Measurements from ENCODE around the gene BDP1. TPM values are rescaled to one million over a fixed set of nuclear protein-coding genes. Genes with fewer than 3 reads are reported as not detected.
"Not testable (repeated sequence)": the region's sequence is repeated elsewhere in the genome, so short reads cannot be mapped to it uniquely, and the experiment has no call there.

BDP1 gene
- total RNA-seq, 1 experiment from 2014 or later, result 18.4 TPM

GRCh38 chr5:71573591-71573990 is 118.1 kb downstream of the BDP1 start:
- Histone ChIP-seq H3K4me1 (ENCODE audit: insufficient read depth, low read length) (no peaks in the 10 kb centered on the region), H3K4me2 (ENCODE audit: low read length) (no peak overlapping the region), H4K20me1 (ENCODE audit: low read length) (no peaks in the 10 kb centered on the region), H3K36me3 (ENCODE audit: low read depth, low read length) (no peaks in the 10 kb centered on the region), H3K9me2 (replicated peaks; ENCODE audit: low read length) (no peaks in the 10 kb centered on the region), H3K27ac (ENCODE audit: low read length) (no peak overlapping the region), H3K4me3 (ENCODE audit: low read length) (no peak overlapping the region), H3K9me3 (ENCODE audit: low read length) (no peaks in the 10 kb centered on the region), H2AFZ (ENCODE audit: low read length) (no peak overlapping the region), H3K27me3 (ENCODE audit: low read length) (no peaks in the 10 kb centered on the region), H3F3A (ENCODE audit: low read length, unreplicated experiment) (no peaks in the 10 kb centered on the region), H3K9ac (ENCODE audit: low read length) (no peak overlapping the region), H3K79me2 (ENCODE audit: low read length) (no peaks in the 10 kb centered on the region)
- intact Hi-C loops (cut with micrococcal nuclease), result no loop called here
- TF ChIP-seq, protein P1, sequence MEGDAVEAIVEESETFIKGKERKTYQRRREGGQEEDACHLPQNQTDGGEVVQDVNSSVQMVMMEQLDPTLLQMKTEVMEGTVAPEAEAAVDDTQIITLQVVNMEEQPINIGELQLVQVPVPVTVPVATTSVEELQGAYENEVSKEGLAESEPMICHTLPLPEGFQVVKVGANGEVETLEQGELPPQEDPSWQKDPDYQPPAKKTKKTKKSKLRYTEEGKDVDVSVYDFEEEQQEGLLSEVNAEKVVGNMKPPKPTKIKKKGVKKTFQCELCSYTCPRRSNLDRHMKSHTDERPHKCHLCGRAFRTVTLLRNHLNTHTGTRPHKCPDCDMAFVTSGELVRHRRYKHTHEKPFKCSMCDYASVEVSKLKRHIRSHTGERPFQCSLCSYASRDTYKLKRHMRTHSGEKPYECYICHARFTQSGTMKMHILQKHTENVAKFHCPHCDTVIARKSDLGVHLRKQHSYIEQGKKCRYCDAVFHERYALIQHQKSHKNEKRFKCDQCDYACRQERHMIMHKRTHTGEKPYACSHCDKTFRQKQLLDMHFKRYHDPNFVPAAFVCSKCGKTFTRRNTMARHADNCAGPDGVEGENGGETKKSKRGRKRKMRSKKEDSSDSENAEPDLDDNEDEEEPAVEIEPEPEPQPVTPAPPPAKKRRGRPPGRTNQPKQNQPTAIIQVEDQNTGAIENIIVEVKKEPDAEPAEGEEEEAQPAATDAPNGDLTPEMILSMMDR (conservative IDR thresholded peaks at IDR 0.05; ENCODE audit: low read depth, low read length), result no peak
- no peak for TF ChIP-seq EZH2 (IDR thresholded peaks at IDR 0.05; ENCODE audit: low read length, unreplicated experiment)
- TF ChIP-seq EZH2phosphoT487 (IDR thresholded peaks at IDR 0.05; ENCODE audit: borderline replicate concordance, low read length), result no peak
- no peak for ATAC-seq
- POLR2A ChIA-PET (ENCODE audit: unreplicated experiment), result no interaction called here
- no TSS peak for BruUV-seq (replicated peaks)
- DNase-seq, result no peak
- CTCF ChIA-PET, result no interaction called here

GRCh38 chr5:71575588-71575987 is 120.1 kb downstream of the BDP1 start:
- intact Hi-C loops (cut with micrococcal nuclease); H3K27ac ChIP-seq (ENCODE audit: low read length); H3F3A ChIP-seq (ENCODE audit: low read length, unreplicated experiment); H3K36me3 ChIP-seq (ENCODE audit: low read depth, low read length); H3K4me3 ChIP-seq (ENCODE audit: low read length); BruUV-seq (replicated peaks); H3K4me1 ChIP-seq (ENCODE audit: insufficient read depth, low read length); H3K9ac ChIP-seq (ENCODE audit: low read length); H2AFZ ChIP-seq (ENCODE audit: low read length); POLR2A ChIA-PET (ENCODE audit: unreplicated experiment); H3K79me2 ChIP-seq (ENCODE audit: low read length); H4K20me1 ChIP-seq (ENCODE audit: low read length); H3K27me3 ChIP-seq (ENCODE audit: low read length); H3K9me2 ChIP-seq (replicated peaks; ENCODE audit: low read length); ATAC-seq; DNase-seq; H3K4me2 ChIP-seq (ENCODE audit: low read length); H3K9me3 ChIP-seq (ENCODE audit: low read length); CTCF ChIA-PET: not testable (repeated sequence)

GRCh38 chr5:71576241-71576640 is 120.8 kb downstream of the BDP1 start:
- CTCF ChIA-PET, result no interaction called here
- no peaks in the 10 kb centered on the region for H3F3A ChIP-seq (ENCODE audit: low read length, unreplicated experiment)
- ATAC-seq, result no peak

DNA sequence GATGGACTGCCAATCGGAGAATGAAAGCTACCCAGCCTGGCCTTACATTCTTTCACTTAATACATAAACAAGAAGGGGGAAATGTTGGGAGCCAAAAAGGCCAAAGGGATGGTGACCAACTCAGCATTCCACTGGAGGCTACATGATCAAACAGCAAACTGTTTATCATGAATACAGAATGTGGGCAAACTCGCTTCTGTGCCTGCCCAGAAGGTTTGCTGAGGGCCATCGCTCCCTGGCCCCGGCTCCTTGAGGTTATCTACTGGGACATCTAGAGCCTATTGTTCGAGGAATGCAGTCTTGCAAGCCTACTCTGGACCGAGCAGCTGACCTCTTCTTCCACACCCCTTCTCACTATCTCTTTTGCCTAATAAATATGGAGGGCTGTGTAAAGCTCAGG is 122.4 kb downstream of the BDP1 start:
- H3F3A ChIP-seq (ENCODE audit: low read length, unreplicated experiment); H3K4me2 ChIP-seq (ENCODE audit: low read length); H2AFZ ChIP-seq (ENCODE audit: low read length); H3K4me3 ChIP-seq (ENCODE audit: low read length); H3K27me3 ChIP-seq (ENCODE audit: low read length); ATAC-seq; intact Hi-C loops (cut with micrococcal nuclease); H3K36me3 ChIP-seq (ENCODE audit: low read depth, low read length); H3K9me3 ChIP-seq (ENCODE audit: low read length); CTCF ChIA-PET; H3K27ac ChIP-seq (ENCODE audit: low read length); H4K20me1 ChIP-seq (ENCODE audit: low read length); H3K9ac ChIP-seq (ENCODE audit: low read length); DNase-seq; H3K9me2 ChIP-seq (replicated peaks; ENCODE audit: low read length); BruUV-seq (replicated peaks); H3K4me1 ChIP-seq (ENCODE audit: insufficient read depth, low read length); H3K79me2 ChIP-seq (ENCODE audit: low read length); POLR2A ChIA-PET (ENCODE audit: unreplicated experiment): not testable (repeated sequence)

More at GRCh38 chr5:71576241-71576640, 120.8 kb downstream of the BDP1 start:
- no peaks in the 10 kb centered on the region for H3K9me3 ChIP-seq (ENCODE audit: low read length)
- H2AFZ ChIP-seq (ENCODE audit: low read length), result no peak overlapping the region
- H3K27ac ChIP-seq (ENCODE audit: low read length), result no peak overlapping the region
- POLR2A ChIA-PET (ENCODE audit: unreplicated experiment), result interaction anchor here (0.7 kb wide), 1 partner anchor 121 kb away, joined by 6 read pairs; the partner anchor contains the start of gene BDP1
- H3K4me3 ChIP-seq (ENCODE audit: low read length), result no peak overlapping the region
- no peaks in the 10 kb centered on the region for H3K27me3 ChIP-seq (ENCODE audit: low read length)
- no peaks in the 10 kb centered on the region for H3K36me3 ChIP-seq (ENCODE audit: low read depth, low read length)
- no peak for TF ChIP-seq EZH2 (IDR thresholded peaks at IDR 0.05; ENCODE audit: low read length, unreplicated experiment)
- TF ChIP-seq, protein P1 (conservative IDR thresholded peaks at IDR 0.05; ENCODE audit: low read depth, low read length), result no peak
- no peak for TF ChIP-seq EZH2phosphoT487 (IDR thresholded peaks at IDR 0.05; ENCODE audit: borderline replicate concordance, low read length)
- no peaks in the 10 kb centered on the region for H3K9me2 ChIP-seq (replicated peaks; ENCODE audit: low read length)
- intact Hi-C loops (cut with micrococcal nuclease), result no loop called here
- no peaks in the 10 kb centered on the region for H4K20me1 ChIP-seq (ENCODE audit: low read length)
- no peaks in the 10 kb centered on the region for H3K4me1 ChIP-seq (ENCODE audit: insufficient read depth, low read length)
- H3K4me2 ChIP-seq (ENCODE audit: low read length), result no peak overlapping the region
- no peak overlapping the region for H3K9ac ChIP-seq (ENCODE audit: low read length)
- H3K79me2 ChIP-seq (ENCODE audit: low read length), result no peaks in the 10 kb centered on the region
- DNase-seq, result no peak
- no TSS peak for BruUV-seq (replicated peaks)
